WTC11 (cell line): ENCODE measurements around the gene STRN. TPM values are rescaled to one million over a fixed set of nuclear protein-coding genes. Genes with fewer than 3 reads are reported as not detected.

Experiments
- ATAC-seq: fragments of 200-7000 bp; cut with Tn5 transposase; 2 replicates; pipeline ENCODE4 v1.10.0; 2021; ENCODE audit warnings: mild to moderate bottlenecking, moderate library complexity
- CTCF ChIA-PET: fragments of 300-600 bp; sonication (Branson Sonifier 250); formaldehyde crosslinking; loops from one replicate; lab custom pipeline; 2021; ENCODE audit warnings: antibody characterized with exemption; lab: Charles Lee
- POLR2A ChIA-PET: fragments of 350-600 bp; sonication (Branson Sonifier 250); formaldehyde crosslinking; loops from one replicate; lab custom pipeline; 2021; ENCODE audit warnings: antibody characterized with exemption; lab: Charles Lee
- DNase-seq: peaks from one replicate; pipeline ENCODE4 v3.0.0; 2021; ENCODE audit warnings: low spot score
- H3K27ac Mint-ChIP-seq: 2 replicates; pipeline ENCODE4 v1.8.0; 2021; ENCODE audit warnings: mixed read lengths
- H3K27me3 Mint-ChIP-seq: 2 replicates; pipeline ENCODE4 v1.8.0; 2021; ENCODE audit warnings: low read depth, mild to moderate bottlenecking, moderate library complexity, mixed read lengths
- H3K36me3 Mint-ChIP-seq: 2 replicates; pipeline ENCODE4 v1.8.0; 2021; ENCODE audit warnings: mixed read lengths
- H3K4me1 Mint-ChIP-seq: 2 replicates; pipeline ENCODE4 v1.8.0; 2022; ENCODE audit warnings: mixed read lengths
- H3K4me3 Mint-ChIP-seq: 2 replicates; pipeline ENCODE4 v1.8.0; 2021; ENCODE audit warnings: mild to moderate bottlenecking, moderate library complexity, mixed read lengths
- H3K9me3 Mint-ChIP-seq: 2 replicates; pipeline ENCODE4 v1.8.0; 2021; ENCODE audit warnings: mixed read lengths
- CBFB ChIP-seq: sonication (generic); formaldehyde crosslinking; IDR thresholded peaks from 2 replicates; pipeline ENCODE4 v1.8.1; 2022; ENCODE audit warnings: mild to moderate bottlenecking, low read depth, missing genetic modification reagents
- E2F1 ChIP-seq: sonication (generic); formaldehyde crosslinking; IDR thresholded peaks from 2 replicates; pipeline ENCODE4 v1.8.0; 2022; ENCODE audit warnings: mild to moderate bottlenecking, missing genetic modification reagents
- EMX1 ChIP-seq: fragments of 250-450 bp; sonication (Bioruptor Pico); IDR thresholded peaks from 2 replicates; pipeline ENCODE4 v1.8.0; 2021; ENCODE audit warnings: mild to moderate bottlenecking
- ETV6 ChIP-seq: sonication (generic); formaldehyde crosslinking; IDR thresholded peaks from 2 replicates; pipeline ENCODE4 v1.8.1; 2022; ENCODE audit warnings: mild to moderate bottlenecking, missing genetic modification reagents
- FOXP1 ChIP-seq: sonication (generic); formaldehyde crosslinking; IDR thresholded peaks from 2 replicates; pipeline ENCODE4 v1.8.0; 2022; ENCODE audit warnings: missing genetic modification reagents, mild to moderate bottlenecking, moderate library complexity, borderline replicate concordance
- GABPB1 ChIP-seq: sonication (generic); formaldehyde crosslinking; IDR thresholded peaks from 2 replicates; pipeline ENCODE4 v1.8.1; 2023; ENCODE audit warnings: mild to moderate bottlenecking, missing genetic modification reagents
- HMGA2 ChIP-seq: fragments of 250-450 bp; sonication (Bioruptor Pico); IDR thresholded peaks from 2 replicates; pipeline ENCODE4 v1.4.0; 2021; ENCODE audit warnings: mild to moderate bottlenecking, moderate library complexity
- IRF2 ChIP-seq: sonication (generic); formaldehyde crosslinking; IDR thresholded peaks from 2 replicates; pipeline ENCODE4 v1.8.0; 2022; ENCODE audit warnings: low read depth, missing genetic modification reagents, borderline replicate concordance
- MAX ChIP-seq: sonication (generic); formaldehyde crosslinking; IDR thresholded peaks from 2 replicates; pipeline ENCODE4 v1.8.0; 2022; ENCODE audit warnings: mild to moderate bottlenecking, missing genetic modification reagents
- OVOL2 ChIP-seq: fragments of 250-450 bp; sonication (Bioruptor Pico); IDR thresholded peaks from 2 replicates; pipeline ENCODE4 v1.9.0; 2021; ENCODE audit warnings: mild to moderate bottlenecking, borderline replicate concordance
- PRRX2 ChIP-seq: fragments of 250-450 bp; sonication (Bioruptor Pico); IDR thresholded peaks from 2 replicates; pipeline ENCODE4 v1.8.0; 2021; ENCODE audit warnings: mild to moderate bottlenecking
- SMAD3 ChIP-seq: sonication (generic); formaldehyde crosslinking; IDR thresholded peaks from 2 replicates; pipeline ENCODE4 v1.8.0; 2022; ENCODE audit warnings: missing genetic modification reagents, mild to moderate bottlenecking, borderline replicate concordance
- TCF7 ChIP-seq: sonication (generic); formaldehyde crosslinking; IDR thresholded peaks from 2 replicates; pipeline ENCODE4 v1.8.0; 2022; ENCODE audit warnings: mild to moderate bottlenecking, low read depth, missing genetic modification reagents, moderate library complexity
- ZNF138 ChIP-seq: sonication (generic); formaldehyde crosslinking; conservative IDR thresholded peaks from 2 replicates; pipeline ENCODE4 v1.8.1; 2022; ENCODE audit warnings: mild to moderate bottlenecking, moderate library complexity, missing genetic modification reagents
- ZNF281 ChIP-seq: sonication (generic); formaldehyde crosslinking; IDR thresholded peaks from 2 replicates; pipeline ENCODE4 v1.8.0; 2023; ENCODE audit warnings: mild to moderate bottlenecking, missing genetic modification reagents
- ZNF416 ChIP-seq: fragments of 250-450 bp; sonication (Bioruptor Pico); IDR thresholded peaks from 2 replicates; pipeline ENCODE4 v1.9.0; 2021; ENCODE audit warnings: mild to moderate bottlenecking, inconsistent platforms
- total RNA-seq: library from RNA; stranded (reverse); gene quantifications from 3 replicates; pipeline ENCODE4 v1.2.3, GENCODE V29; 2021
- TF ChIP-seq, protein P1 (sequence below): sonication (generic); formaldehyde crosslinking; IDR thresholded peaks from 2 replicates; pipeline ENCODE4 v1.8.1; 2023; ENCODE audit warnings: mild to moderate bottlenecking, missing genetic modification reagents
- TF ChIP-seq, protein P2 (sequence below): sonication (generic); formaldehyde crosslinking; IDR thresholded peaks from 2 replicates; pipeline ENCODE4 v1.8.0; 2023; ENCODE audit warnings: missing genetic modification reagents, mild to moderate bottlenecking, borderline replicate concordance
- TF ChIP-seq, protein P3 (sequence below): fragments of 250-450 bp; sonication (Bioruptor Pico); IDR thresholded peaks from 2 replicates; pipeline ENCODE4 v1.9.0; 2021; ENCODE audit warnings: mild to moderate bottlenecking, borderline replicate concordance

STRN gene
- total RNA-seq, 1 experiment from 2014 or later, result 34.7 TPM

DNA sequence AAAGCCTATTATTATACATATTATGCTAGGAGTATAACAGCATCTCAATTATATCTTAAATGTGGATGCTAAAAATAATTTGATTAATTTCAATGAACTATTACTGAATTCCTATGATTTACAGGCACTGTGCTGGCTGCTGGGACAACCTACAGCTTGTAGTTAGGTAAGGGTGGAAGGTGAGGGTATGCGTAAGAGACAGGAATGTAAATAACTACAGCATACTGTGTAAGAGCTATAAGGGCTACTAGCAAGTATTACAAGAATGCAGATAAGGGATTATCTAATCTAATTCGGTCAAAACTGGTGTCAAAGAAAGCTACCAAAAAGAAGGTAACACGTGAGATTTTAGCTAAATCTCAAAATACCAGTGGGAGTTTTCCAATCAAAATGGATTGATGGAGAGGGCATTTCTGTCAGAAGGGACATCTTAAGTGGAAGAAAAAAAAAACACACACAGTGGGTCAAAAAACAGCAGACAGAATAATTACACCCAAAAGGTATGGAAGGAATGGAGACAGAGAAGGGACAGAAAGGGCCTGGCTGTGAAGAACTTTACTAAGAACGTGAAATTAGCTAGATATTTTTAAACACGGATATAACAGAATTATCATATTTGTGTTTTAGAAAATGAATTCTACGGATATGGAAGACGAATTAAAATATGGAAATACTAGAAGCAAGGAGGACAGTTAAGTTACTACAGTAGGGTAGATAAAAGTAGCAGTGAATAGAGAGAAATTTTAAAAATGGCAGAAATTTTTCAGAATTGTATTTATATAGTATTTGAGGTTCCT lies 47.1 kb downstream of the STRN start:
- ATAC-seq (peak; percentile 89), DNase-seq (no peak)
- Mint-ChIP-seq H3K9me3 (peaks cover 3% of the 10 kb centered on the region; the same call in 1 of the 2 replicates), H3K4me1 (peaks cover 16% of the 10 kb centered on the region), H3K27ac (peak overlapping the region; percentile 77), H3K4me3 (no peak overlapping the region), H3K27me3 (no peaks in the 10 kb centered on the region), H3K36me3 (peaks cover 8% of the 10 kb centered on the region)
- ChIA-PET POLR2A (no interaction called here), CTCF (interaction anchor here (0.8 to 1.0 kb wide), 5 partner anchors 12 to 134 kb away, joined by 3 to 6 read pairs (median 3); no protein-coding TSS in a partner anchor)
- TF ChIP-seq OVOL2 (CRISPR knock-in tag) (no peak), ZNF416 (CRISPR knock-in tag) (no peak), ETV6 (CRISPR knock-in tag) (no peak), FOXP1 (CRISPR knock-in tag) (no peak), PRRX2 (CRISPR knock-in tag) (no peak), CBFB (no peak), IRF2 (CRISPR knock-in tag) (no peak), SMAD3 (CRISPR knock-in tag) (no peak)
- TF ChIP-seq, protein P1, sequence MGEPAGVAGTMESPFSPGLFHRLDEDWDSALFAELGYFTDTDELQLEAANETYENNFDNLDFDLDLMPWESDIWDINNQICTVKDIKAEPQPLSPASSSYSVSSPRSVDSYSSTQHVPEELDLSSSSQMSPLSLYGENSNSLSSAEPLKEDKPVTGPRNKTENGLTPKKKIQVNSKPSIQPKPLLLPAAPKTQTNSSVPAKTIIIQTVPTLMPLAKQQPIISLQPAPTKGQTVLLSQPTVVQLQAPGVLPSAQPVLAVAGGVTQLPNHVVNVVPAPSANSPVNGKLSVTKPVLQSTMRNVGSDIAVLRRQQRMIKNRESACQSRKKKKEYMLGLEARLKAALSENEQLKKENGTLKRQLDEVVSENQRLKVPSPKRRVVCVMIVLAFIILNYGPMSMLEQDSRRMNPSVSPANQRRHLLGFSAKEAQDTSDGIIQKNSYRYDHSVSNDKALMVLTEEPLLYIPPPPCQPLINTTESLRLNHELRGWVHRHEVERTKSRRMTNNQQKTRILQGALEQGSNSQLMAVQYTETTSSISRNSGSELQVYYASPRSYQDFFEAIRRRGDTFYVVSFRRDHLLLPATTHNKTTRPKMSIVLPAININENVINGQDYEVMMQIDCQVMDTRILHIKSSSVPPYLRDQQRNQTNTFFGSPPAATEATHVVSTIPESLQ (CRISPR knock-in tag), result no peak

DNA sequence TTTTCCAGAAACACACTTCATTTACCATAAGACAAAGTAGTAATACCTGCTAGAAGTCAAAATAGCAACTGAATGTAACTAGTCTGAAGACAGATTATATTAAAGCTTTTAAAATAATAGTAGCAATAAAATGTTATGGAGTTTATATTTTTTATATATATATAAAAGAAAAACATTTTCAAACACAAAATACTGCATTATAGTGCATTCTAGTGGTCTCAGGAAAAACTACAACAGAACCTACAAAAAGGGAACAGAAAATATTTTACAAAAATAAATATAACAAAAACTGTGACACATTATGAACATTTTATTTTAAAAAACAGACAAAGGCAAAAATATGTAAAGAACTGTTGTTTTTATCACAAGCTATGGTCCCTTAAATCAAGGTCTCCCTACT lies 48.0 kb downstream of the STRN start:
- DNase-seq (no peak), ATAC-seq (no peak)
- H3K9me3 Mint-ChIP-seq, result no peaks in the 10 kb centered on the region
- ChIA-PET CTCF (interaction anchor here (0.8 to 1.0 kb wide), 2 partner anchors 69 to 133 kb away, joined by 3 to 4 read pairs; no protein-coding TSS in a partner anchor), POLR2A (no interaction called here)
- H3K27me3 Mint-ChIP-seq, result no peaks in the 10 kb centered on the region
- H3K4me3 Mint-ChIP-seq, result no peak overlapping the region
- H3K27ac Mint-ChIP-seq, result no peak overlapping the region; the same call in 1 of the 2 replicates
- peaks cover 16% of the 10 kb centered on the region for H3K4me1 Mint-ChIP-seq
- peaks cover 3% of the 10 kb centered on the region for H3K36me3 Mint-ChIP-seq
- TF ChIP-seq, protein P2, sequence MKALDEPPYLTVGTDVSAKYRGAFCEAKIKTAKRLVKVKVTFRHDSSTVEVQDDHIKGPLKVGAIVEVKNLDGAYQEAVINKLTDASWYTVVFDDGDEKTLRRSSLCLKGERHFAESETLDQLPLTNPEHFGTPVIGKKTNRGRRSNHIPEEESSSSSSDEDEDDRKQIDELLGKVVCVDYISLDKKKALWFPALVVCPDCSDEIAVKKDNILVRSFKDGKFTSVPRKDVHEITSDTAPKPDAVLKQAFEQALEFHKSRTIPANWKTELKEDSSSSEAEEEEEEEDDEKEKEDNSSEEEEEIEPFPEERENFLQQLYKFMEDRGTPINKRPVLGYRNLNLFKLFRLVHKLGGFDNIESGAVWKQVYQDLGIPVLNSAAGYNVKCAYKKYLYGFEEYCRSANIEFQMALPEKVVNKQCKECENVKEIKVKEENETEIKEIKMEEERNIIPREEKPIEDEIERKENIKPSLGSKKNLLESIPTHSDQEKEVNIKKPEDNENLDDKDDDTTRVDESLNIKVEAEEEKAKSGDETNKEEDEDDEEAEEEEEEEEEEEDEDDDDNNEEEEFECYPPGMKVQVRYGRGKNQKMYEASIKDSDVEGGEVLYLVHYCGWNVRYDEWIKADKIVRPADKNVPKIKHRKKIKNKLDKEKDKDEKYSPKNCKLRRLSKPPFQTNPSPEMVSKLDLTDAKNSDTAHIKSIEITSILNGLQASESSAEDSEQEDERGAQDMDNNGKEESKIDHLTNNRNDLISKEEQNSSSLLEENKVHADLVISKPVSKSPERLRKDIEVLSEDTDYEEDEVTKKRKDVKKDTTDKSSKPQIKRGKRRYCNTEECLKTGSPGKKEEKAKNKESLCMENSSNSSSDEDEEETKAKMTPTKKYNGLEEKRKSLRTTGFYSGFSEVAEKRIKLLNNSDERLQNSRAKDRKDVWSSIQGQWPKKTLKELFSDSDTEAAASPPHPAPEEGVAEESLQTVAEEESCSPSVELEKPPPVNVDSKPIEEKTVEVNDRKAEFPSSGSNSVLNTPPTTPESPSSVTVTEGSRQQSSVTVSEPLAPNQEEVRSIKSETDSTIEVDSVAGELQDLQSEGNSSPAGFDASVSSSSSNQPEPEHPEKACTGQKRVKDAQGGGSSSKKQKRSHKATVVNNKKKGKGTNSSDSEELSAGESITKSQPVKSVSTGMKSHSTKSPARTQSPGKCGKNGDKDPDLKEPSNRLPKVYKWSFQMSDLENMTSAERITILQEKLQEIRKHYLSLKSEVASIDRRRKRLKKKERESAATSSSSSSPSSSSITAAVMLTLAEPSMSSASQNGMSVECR (CRISPR knock-in tag), result no peak
- TF ChIP-seq ZNF281 (CRISPR knock-in tag) (no peak), EMX1 (no peak), ZNF138 (CRISPR knock-in tag) (no peak), TCF7 (CRISPR knock-in tag) (no peak), GABPB1 (no peak), MAX (CRISPR knock-in tag) (no peak), E2F1 (CRISPR knock-in tag) (no peak), HMGA2 (CRISPR knock-in tag) (no peak)
- TF ChIP-seq, protein P3, sequence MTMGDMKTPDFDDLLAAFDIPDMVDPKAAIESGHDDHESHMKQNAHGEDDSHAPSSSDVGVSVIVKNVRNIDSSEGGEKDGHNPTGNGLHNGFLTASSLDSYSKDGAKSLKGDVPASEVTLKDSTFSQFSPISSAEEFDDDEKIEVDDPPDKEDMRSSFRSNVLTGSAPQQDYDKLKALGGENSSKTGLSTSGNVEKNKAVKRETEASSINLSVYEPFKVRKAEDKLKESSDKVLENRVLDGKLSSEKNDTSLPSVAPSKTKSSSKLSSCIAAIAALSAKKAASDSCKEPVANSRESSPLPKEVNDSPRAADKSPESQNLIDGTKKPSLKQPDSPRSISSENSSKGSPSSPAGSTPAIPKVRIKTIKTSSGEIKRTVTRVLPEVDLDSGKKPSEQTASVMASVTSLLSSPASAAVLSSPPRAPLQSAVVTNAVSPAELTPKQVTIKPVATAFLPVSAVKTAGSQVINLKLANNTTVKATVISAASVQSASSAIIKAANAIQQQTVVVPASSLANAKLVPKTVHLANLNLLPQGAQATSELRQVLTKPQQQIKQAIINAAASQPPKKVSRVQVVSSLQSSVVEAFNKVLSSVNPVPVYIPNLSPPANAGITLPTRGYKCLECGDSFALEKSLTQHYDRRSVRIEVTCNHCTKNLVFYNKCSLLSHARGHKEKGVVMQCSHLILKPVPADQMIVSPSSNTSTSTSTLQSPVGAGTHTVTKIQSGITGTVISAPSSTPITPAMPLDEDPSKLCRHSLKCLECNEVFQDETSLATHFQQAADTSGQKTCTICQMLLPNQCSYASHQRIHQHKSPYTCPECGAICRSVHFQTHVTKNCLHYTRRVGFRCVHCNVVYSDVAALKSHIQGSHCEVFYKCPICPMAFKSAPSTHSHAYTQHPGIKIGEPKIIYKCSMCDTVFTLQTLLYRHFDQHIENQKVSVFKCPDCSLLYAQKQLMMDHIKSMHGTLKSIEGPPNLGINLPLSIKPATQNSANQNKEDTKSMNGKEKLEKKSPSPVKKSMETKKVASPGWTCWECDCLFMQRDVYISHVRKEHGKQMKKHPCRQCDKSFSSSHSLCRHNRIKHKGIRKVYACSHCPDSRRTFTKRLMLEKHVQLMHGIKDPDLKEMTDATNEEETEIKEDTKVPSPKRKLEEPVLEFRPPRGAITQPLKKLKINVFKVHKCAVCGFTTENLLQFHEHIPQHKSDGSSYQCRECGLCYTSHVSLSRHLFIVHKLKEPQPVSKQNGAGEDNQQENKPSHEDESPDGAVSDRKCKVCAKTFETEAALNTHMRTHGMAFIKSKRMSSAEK (CRISPR knock-in tag), result no peak
